HEK293T (cell line): ENCODE measurements around the gene ESYT1.

Experiments
- CTCF ChIA-PET: fragments of 350-600 bp; formaldehyde crosslinking; extraction: SDS; loops from one replicate; lab custom pipeline; 2021; ENCODE audit warnings: antibody characterized with exemption, inconsistent platforms; lab: Yijun Ruan, JAX
- POLR2A ChIA-PET: fragments of 350-600 bp; formaldehyde crosslinking; extraction: SDS; loops from one replicate; lab custom pipeline; 2020; ENCODE audit warnings: antibody characterized with exemption, inconsistent platforms; lab: Yijun Ruan, JAX
- DNase-seq: peaks from one replicate; pipeline ENCODE4 v3.0.0; 2012; ENCODE audit warnings: mixed read lengths; ENCODE audit errors: extremely low spot score
- ARNT ChIP-seq: fragments of 450-650 bp; IDR thresholded peaks from 2 replicates; pipeline ENCODE4 v1.6.1; 2017; ENCODE audit warnings: mild to moderate bottlenecking
- BHLHE40 ChIP-seq: fragments of 450-650 bp; IDR thresholded peaks from 2 replicates; pipeline ENCODE4 v1.6.1; 2016; ENCODE audit warnings: mild to moderate bottlenecking, moderate library complexity, borderline replicate concordance
- CTBP1 ChIP-seq: fragments of 450-650 bp; IDR thresholded peaks from 2 replicates; pipeline ENCODE4 v1.6.1; 2016; ENCODE audit warnings: borderline replicate concordance
- ELF4 ChIP-seq: fragments of 450-650 bp; IDR thresholded peaks from 2 replicates; pipeline ENCODE4 v1.6.1; 2017; ENCODE audit warnings: antibody characterized with exemption
- FOXA1 ChIP-seq: fragments of 450-650 bp; IDR thresholded peaks from 2 replicates; pipeline ENCODE4 v1.6.1; 2016; ENCODE audit warnings: mild to moderate bottlenecking
- FOXK2 ChIP-seq: fragments of 450-650 bp; IDR thresholded peaks from 2 replicates; pipeline ENCODE4 v1.6.1; 2016; ENCODE audit warnings: mild to moderate bottlenecking
- FOXM1 ChIP-seq: fragments of 450-650 bp; IDR thresholded peaks from 2 replicates; pipeline ENCODE4 v1.6.1; 2017; ENCODE audit warnings: mild to moderate bottlenecking, borderline replicate concordance
- HDGF ChIP-seq: fragments of 450-650 bp; IDR thresholded peaks from 2 replicates; pipeline ENCODE4 v1.6.1; 2017; ENCODE audit warnings: antibody characterized with exemption, borderline replicate concordance
- L3MBTL2 ChIP-seq: fragments of 450-650 bp; conservative IDR thresholded peaks from 2 replicates; pipeline ENCODE4 v1.6.1; 2016; ENCODE audit warnings: mild to moderate bottlenecking
- LEF1 ChIP-seq: fragments of 450-650 bp; IDR thresholded peaks from 2 replicates; pipeline ENCODE4 v1.6.1; 2017; ENCODE audit warnings: mild to moderate bottlenecking, borderline replicate concordance
- NFRKB ChIP-seq: fragments of 450-650 bp; IDR thresholded peaks from 2 replicates; pipeline ENCODE4 v1.6.1; 2016; ENCODE audit warnings: mild to moderate bottlenecking, moderate library complexity
- SP1 ChIP-seq: fragments of 450-650 bp; IDR thresholded peaks from 2 replicates; pipeline ENCODE4 v1.6.1; 2017
- SUZ12 ChIP-seq: fragments of 450-650 bp; IDR thresholded peaks from 2 replicates; pipeline ENCODE4 v1.6.1; 2016; ENCODE audit warnings: mild to moderate bottlenecking
- TARDBP ChIP-seq: fragments of 450-650 bp; IDR thresholded peaks from 2 replicates; pipeline ENCODE4 v1.6.1; 2016
- ZNF384 ChIP-seq: fragments of 450-650 bp; IDR thresholded peaks from 2 replicates; pipeline ENCODE4 v1.6.1; 2016
- TF ChIP-seq, protein P1 (sequence below): fragments of 450-650 bp; IDR thresholded peaks from 2 replicates; pipeline ENCODE4 v1.6.1; 2016

ESYT1 gene

DNA sequence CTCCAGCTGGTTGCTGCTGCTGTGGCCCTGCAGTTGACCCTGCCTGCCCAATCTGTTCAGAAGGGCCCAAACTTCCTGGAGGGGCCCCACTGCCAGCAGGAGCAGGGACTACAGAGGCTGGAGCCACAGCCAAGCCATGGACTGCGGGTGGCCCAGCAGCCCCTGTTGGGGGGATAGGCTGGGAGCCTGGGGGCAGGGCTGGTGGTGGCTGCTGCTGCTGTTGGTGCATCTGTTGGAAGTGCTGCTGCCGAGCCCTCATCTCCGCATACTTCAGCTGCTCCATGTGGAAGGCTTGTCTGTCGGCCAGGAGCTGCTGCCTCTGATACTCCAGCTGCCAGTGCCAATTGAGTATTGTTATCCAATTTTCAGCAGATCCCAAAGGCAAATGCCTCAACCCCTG lies 37.3 kb downstream of the ESYT1 start:
- DNase-seq = no peak
- no peak for TF ChIP-seq HDGF
- TF ChIP-seq FOXM1 = no peak
- no peak for TF ChIP-seq BHLHE40
- TF ChIP-seq NFRKB = no peak
- no peak for TF ChIP-seq CTBP1
- no peak for TF ChIP-seq TARDBP
- TF ChIP-seq, protein P1, sequence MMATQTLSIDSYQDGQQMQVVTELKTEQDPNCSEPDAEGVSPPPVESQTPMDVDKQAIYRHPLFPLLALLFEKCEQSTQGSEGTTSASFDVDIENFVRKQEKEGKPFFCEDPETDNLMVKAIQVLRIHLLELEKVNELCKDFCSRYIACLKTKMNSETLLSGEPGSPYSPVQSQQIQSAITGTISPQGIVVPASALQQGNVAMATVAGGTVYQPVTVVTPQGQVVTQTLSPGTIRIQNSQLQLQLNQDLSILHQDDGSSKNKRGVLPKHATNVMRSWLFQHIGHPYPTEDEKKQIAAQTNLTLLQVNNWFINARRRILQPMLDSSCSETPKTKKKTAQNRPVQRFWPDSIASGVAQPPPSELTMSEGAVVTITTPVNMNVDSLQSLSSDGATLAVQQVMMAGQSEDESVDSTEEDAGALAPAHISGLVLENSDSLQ = no peak
- no peak for TF ChIP-seq ELF4
- TF ChIP-seq ZNF384 = no peak
- no peak for TF ChIP-seq L3MBTL2
- no peak for TF ChIP-seq LEF1
- no peak for TF ChIP-seq SP1
- POLR2A ChIA-PET = interaction anchor here (0.6 to 1.3 kb wide), 3 partner anchors 38 to 183 kb away, joined by 3 to 4 read pairs (median 3); partner anchors contain the start of genes ESYT1 and RNF41
- CTCF ChIA-PET = interaction anchor here (2.1 kb wide), 1 partner anchor 24 kb away, joined by 9 read pairs; the partner anchor contains the start of gene SMARCC2

DNA sequence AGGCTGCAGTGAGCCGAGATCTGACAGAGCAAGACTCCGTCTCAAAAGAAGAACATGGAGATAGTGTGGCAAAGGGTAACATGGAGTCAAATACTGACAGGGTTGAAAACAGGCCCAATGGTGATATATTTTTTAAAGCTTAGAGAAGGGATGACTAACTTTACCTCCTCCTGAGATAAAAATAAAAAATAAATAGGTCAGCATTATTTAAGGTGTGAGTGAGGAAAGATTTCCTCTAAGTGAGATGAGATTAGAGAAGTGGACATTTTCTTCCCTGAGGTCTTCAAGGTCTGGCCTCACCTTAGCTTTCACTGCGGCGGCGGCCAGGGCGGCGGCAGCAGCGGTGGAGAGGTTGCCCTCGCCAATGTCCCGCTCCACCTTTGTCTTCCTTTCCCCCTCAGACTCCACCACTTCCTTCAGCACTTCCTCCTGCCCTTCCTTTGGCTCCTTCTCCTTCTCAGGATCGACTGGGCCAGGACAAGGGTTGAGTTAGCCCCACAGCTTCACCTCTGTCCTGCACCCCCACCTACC lies 41.2 kb downstream of the ESYT1 start:
- TF ChIP-seq ELF4 (no peak), FOXK2 (no peak), LEF1 (no peak), SP1 (no peak), SUZ12 (no peak), CTBP1 (no peak), ZNF384 (no peak), NFRKB (no peak), FOXA1 (no peak), BHLHE40 (no peak), TARDBP (no peak), FOXM1 (no peak), HDGF (no peak), L3MBTL2 (no peak)
- TF ChIP-seq, protein P1 = no peak
- no peak for DNase-seq
- POLR2A ChIA-PET = interaction anchor here (0.6 kb wide), 1 partner anchor 10 kb away, joined by 3 read pairs; no protein-coding TSS in a partner anchor
- CTCF ChIA-PET = no interaction called here

DNA sequence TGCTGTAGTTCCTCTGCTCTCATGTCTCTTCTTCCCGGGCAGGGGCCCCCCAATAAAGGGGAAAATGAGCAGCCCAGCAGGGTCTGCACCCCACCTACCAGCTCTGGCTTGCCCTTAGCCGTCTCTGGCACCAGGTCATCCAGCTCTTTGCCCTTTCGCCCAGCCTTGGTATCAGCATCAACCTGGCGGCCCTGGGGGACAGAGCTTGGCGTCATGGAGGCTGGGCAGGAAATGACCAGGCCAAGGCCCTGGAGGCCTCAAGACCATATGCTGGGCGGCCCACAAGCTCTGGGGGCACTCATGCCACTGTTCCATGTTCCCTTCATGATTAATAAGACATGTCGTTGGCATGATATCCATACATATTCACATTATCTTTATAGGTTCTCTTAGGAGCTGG lies 44.8 kb downstream of the ESYT1 start:
- CTCF ChIA-PET = no interaction called here
- no peak for DNase-seq
- TF ChIP-seq, protein P1 = no peak
- no peak for TF ChIP-seq CTBP1
- no peak for TF ChIP-seq LEF1
- TF ChIP-seq ZNF384 = no peak
- TF ChIP-seq SUZ12 = no peak
- TF ChIP-seq SP1 = no peak
- TF ChIP-seq NFRKB = no peak
- no peak for TF ChIP-seq ELF4
- TF ChIP-seq L3MBTL2 = no peak
- TF ChIP-seq ARNT = no peak
- TF ChIP-seq FOXM1 = no peak
- no peak for TF ChIP-seq TARDBP
- TF ChIP-seq BHLHE40 = no peak
- no peak for TF ChIP-seq FOXA1
- no peak for TF ChIP-seq FOXK2
- TF ChIP-seq HDGF = no peak
- POLR2A ChIA-PET = interaction anchor here (1.5 to 1.9 kb wide), 2 partner anchors 14 to 17 kb away, joined by 5 to 8 read pairs; partner anchors contain the start of genes MYL6 and SMARCC2

DNA sequence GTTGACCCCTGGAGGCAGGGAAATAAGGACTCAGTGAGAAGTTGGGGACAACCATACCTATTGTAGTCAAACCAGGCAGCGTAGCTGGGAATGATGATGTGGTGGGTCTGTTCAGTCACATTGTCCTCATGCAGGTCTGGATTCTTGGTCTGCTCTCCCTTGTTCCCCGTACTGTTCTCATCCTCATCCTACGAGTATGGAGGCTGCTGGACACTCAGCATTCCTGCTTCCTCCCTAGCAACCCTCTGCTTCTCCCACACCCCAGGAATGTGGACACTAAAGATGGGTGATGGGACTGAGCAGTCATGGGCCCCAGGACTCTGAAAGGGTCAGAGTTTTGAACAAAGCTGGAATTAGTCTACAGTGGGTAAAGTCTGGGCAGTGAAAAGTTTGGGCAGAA lies 50.3 kb downstream of the ESYT1 start:
- TF ChIP-seq L3MBTL2 = no peak
- TF ChIP-seq LEF1 = no peak
- no peak for TF ChIP-seq ZNF384
- no peak for TF ChIP-seq NFRKB
- TF ChIP-seq, protein P1 = no peak
- no peak for TF ChIP-seq BHLHE40
- no peak for TF ChIP-seq FOXM1
- TF ChIP-seq ELF4 = no peak
- no peak for TF ChIP-seq CTBP1
- TF ChIP-seq FOXK2 = no peak
- TF ChIP-seq HDGF = no peak
- no peak for TF ChIP-seq ARNT
- TF ChIP-seq SUZ12 = no peak
- TF ChIP-seq SP1 = no peak
- TF ChIP-seq TARDBP = no peak
- TF ChIP-seq FOXA1 = no peak
- DNase-seq = no peak
- ChIA-PET CTCF (no interaction called here), POLR2A (interaction anchor here (0.6 kb wide), 1 partner anchor 11 kb away, joined by 3 read pairs; the partner anchor contains the start of gene SMARCC2)

DNA sequence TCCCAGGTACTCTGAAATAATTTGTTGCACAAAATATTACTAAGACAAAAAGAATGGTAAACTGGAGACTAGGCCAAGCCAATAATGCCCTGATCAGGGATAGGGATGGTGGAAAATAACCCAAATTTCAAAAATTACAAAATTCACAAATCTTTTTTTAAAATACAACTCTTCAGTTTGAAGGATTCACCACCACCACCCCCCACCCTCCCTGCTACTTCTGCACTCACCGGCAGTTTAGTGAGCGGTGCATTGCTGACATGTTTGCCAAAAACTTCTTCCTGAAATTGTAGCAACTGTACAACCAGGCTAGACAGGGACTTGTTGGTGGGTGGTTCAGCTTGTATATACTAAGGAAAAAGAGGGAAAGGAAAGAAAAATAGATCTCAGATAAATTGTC lies 58.9 kb downstream of the ESYT1 start:
- ChIA-PET POLR2A (no interaction called here), CTCF (interaction anchor here (0.6 to 3.2 kb wide), 2 partner anchors 68 to 107 kb away, joined by 3 to 32 read pairs; partner anchors contain the start of genes ERBB3 and ZC3H10)
- no peak for TF ChIP-seq FOXA1
- TF ChIP-seq BHLHE40 = no peak
- no peak for TF ChIP-seq ELF4
- TF ChIP-seq LEF1 = no peak
- no peak for TF ChIP-seq FOXM1
- no peak for TF ChIP-seq NFRKB
- TF ChIP-seq, protein P1 = no peak
- TF ChIP-seq FOXK2 = no peak
- TF ChIP-seq TARDBP = no peak
- no peak for TF ChIP-seq ZNF384
- TF ChIP-seq ARNT = no peak
- TF ChIP-seq HDGF = no peak
- TF ChIP-seq SP1 = no peak
- no peak for TF ChIP-seq SUZ12
- DNase-seq = no peak
